Trophoblast cell (in vitro differentiated cells and primary cell): Measurements from ENCODE around the gene CSF1.

Experiments used
- DNase-seq, 2 donors: peaks; one replicate each; pipeline ENCODE4 v3.0.0-alpha.2; 2016
- H2AFZ ChIP-seq: 2 replicates; pipeline ENCODE4 v1.6.1; 2013; ENCODE audit warnings: low read length, moderate library complexity, mild to moderate bottlenecking; ENCODE audit not compliant: insufficient read depth, poor library complexity
- H2AK5ac ChIP-seq: 2 replicates; pipeline ENCODE4 v1.6.1; 2013; ENCODE audit warnings: mild to moderate bottlenecking, low read length
- H2BK120ac ChIP-seq: 2 replicates; pipeline ENCODE4 v1.6.1; 2013; ENCODE audit warnings: low read length, mild to moderate bottlenecking, moderate library complexity; ENCODE audit not compliant: insufficient read depth, poor library complexity
- H2BK12ac ChIP-seq: 2 replicates; pipeline ENCODE4 v1.6.1; 2013; ENCODE audit warnings: mild to moderate bottlenecking, low read length, moderate library complexity
- H2BK5ac ChIP-seq: 2 replicates; pipeline ENCODE4 v1.6.1; 2013; ENCODE audit warnings: low read length, low read depth, moderate library complexity, mild to moderate bottlenecking; ENCODE audit not compliant: poor library complexity
- H3K14ac ChIP-seq: 2 replicates; pipeline ENCODE4 v1.6.1; 2013; ENCODE audit warnings: mild to moderate bottlenecking, low read length
- H3K18ac ChIP-seq: 2 replicates; pipeline ENCODE4 v1.6.1; 2013; ENCODE audit warnings: mild to moderate bottlenecking, low read length
- H3K23ac ChIP-seq: 2 replicates; pipeline ENCODE4 v1.6.1; 2013; ENCODE audit warnings: low read length
- H3K27ac ChIP-seq: 2 replicates; pipeline ENCODE4 v1.5.1; 2013; ENCODE audit warnings: low read depth, mild to moderate bottlenecking, inconsistent platforms, low read length, moderate library complexity
- H3K27me3 ChIP-seq: 2 replicates; pipeline ENCODE4 v1.6.1; 2013; ENCODE audit warnings: inconsistent platforms, mild to moderate bottlenecking, low read length, moderate library complexity; ENCODE audit not compliant: insufficient read depth
- H3K36me3 ChIP-seq, 2 experiments: 1 replicate in 1 of 2; 2 replicates in 1 of 2; pipeline ENCODE4 v1.6.1; 2013; ENCODE audit warnings: low read length in 2 of 2, mild to moderate bottlenecking in 2 of 2, moderate library complexity in 1 of 2; ENCODE audit not compliant: insufficient read depth in 2 of 2, control insufficient read depth in 1 of 2
- H3K4ac ChIP-seq: 2 replicates; pipeline ENCODE4 v1.6.1; 2013; ENCODE audit warnings: low read depth, mild to moderate bottlenecking, low read length, moderate library complexity
- H3K4me1 ChIP-seq, 2 experiments: 1 replicate in 1 of 2; 2 replicates in 1 of 2; pipeline ENCODE4 v1.6.1; 2013; ENCODE audit warnings: low read length in 2 of 2, mild to moderate bottlenecking in 2 of 2, moderate library complexity in 1 of 2; ENCODE audit not compliant: insufficient read depth in 2 of 2, control insufficient read depth in 1 of 2
- H3K4me2 ChIP-seq: 2 replicates; pipeline ENCODE4 v1.6.1; 2013; ENCODE audit warnings: inconsistent platforms, mild to moderate bottlenecking, low read length, moderate library complexity
- H3K4me3 ChIP-seq: 2 replicates; pipeline ENCODE4 v1.5.1; 2013; ENCODE audit warnings: mild to moderate bottlenecking, low read depth, low read length, inconsistent platforms
- H3K79me1 ChIP-seq: one replicate; pipeline ENCODE4 v1.6.1; 2013; ENCODE audit warnings: low read length
- H3K79me2 ChIP-seq: 2 replicates; pipeline ENCODE4 v1.6.1; 2013; ENCODE audit warnings: low read length, mild to moderate bottlenecking; ENCODE audit not compliant: control insufficient read depth, insufficient read depth, poor library complexity
- H3K9ac ChIP-seq: 2 replicates; pipeline ENCODE4 v1.6.1; 2013; ENCODE audit warnings: mild to moderate bottlenecking, low read length
- H3K9me3 ChIP-seq: 2 replicates; pipeline ENCODE4 v1.6.1; 2013; ENCODE audit warnings: low read depth, mild to moderate bottlenecking, control low read depth, inconsistent platforms, low read length; ENCODE audit not compliant: insufficient read depth
- H4K12ac ChIP-seq: 2 replicates; pipeline ENCODE4 v1.6.1; 2013; ENCODE audit warnings: low read depth, mild to moderate bottlenecking, low read length, moderate library complexity
- H4K8ac ChIP-seq: 2 replicates; pipeline ENCODE4 v1.6.1; 2013; ENCODE audit warnings: low read depth, mild to moderate bottlenecking, low read length, moderate library complexity
- H4K91ac ChIP-seq: one replicate; pipeline ENCODE4 v1.6.1; 2013; ENCODE audit warnings: low read depth, mild to moderate bottlenecking, low read length, moderate library complexity
- WGBS: extraction: QIAGEN DNeasy Blood & Tissue Kit; methylation state at CpG from one replicate; pipeline ENCODE4 v1.1.7; 2013; ENCODE audit warnings: missing lambda C conversion rate; ENCODE audit not compliant: insufficient read length, insufficient coverage; ENCODE audit errors: extremely low coverage; 5-methylcytosine and 5-hydroxymethylcytosine counted together

The CSF1 gene

DNA sequence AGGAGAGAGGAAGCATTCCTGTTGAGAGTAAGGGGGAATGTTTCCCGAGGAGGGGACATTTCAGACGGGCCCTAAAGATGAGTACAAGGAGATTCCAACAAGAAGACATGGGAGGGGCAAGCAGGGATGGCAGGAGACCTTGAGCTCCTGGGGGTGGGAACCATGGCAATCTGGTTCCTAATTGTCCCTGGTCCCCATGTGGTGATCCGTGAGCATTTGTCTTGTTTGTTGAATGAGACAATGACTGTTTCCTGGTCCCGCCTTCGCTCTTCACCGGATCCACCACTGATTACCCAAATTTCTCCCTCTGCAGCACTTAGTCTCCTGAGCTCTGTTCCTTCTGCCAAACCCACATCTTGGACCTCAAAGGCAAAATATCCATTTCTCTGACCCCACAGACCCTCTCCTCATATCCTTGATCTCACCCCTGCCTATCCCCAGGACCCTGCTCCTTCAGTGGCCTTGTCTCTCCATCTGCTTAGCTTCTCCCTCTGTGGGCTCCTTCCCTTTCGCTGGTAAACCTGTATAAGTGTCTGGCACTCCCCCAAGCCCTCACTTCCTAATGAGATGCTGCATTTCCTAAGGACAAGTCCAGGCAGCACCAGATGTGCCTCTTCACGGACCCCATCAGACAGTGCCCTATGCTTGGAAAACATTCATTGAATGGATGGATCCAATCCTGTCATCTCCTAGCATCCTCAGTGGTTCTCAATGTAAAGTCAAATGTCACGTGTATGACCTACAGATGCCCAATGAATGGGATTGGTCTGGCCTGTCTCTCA, 8.3 kb upstream of the CSF1 start:
- Histone ChIP-seq H2BK5ac (no peak overlapping the region), H2AK5ac (no peak overlapping the region), H3K79me1 (no peaks in the 10 kb centered on the region), H3K36me3 (no peaks in the 10 kb centered on the region), H2AFZ (no peak overlapping the region), H3K18ac (no peak overlapping the region), H4K12ac (no peak overlapping the region), H3K27ac (no peak overlapping the region), H4K91ac (no peak overlapping the region), H3K9me3 (peaks cover 2% of the 10 kb centered on the region), H2BK12ac (no peak overlapping the region), H3K27me3 (no peaks in the 10 kb centered on the region), H3K4me1 (no peaks in the 10 kb centered on the region), H3K23ac (no peak overlapping the region), H3K14ac (no peak overlapping the region), H3K4ac (no peak overlapping the region), H3K9ac (no peak overlapping the region), H3K4me2 (no peak overlapping the region), H3K4me3 (no peak overlapping the region), H4K8ac (no peak overlapping the region), H3K79me2 (no peaks in the 10 kb centered on the region), H2BK120ac (no peak overlapping the region)
- DNase-seq = no peak
- WGBS = no CpG with 5 or more reads among the region's 9 CpGs

GRCh38 chr1:109903376-109903930, 7.2 kb upstream of the CSF1 start:
- H3K4ac ChIP-seq = no peak overlapping the region
- H3K27me3 ChIP-seq = no peaks in the 10 kb centered on the region
- H3K79me2 ChIP-seq = no peaks in the 10 kb centered on the region
- no peaks in the 10 kb centered on the region for H3K36me3 ChIP-seq
- no peak overlapping the region for H2BK5ac ChIP-seq
- no peak overlapping the region for H2AFZ ChIP-seq
- H2AK5ac ChIP-seq = no peak overlapping the region
- no CpG with 5 or more reads among the region's 2 CpGs for WGBS
- H3K9me3 ChIP-seq = peaks cover 2% of the 10 kb centered on the region
- H4K91ac ChIP-seq = no peak overlapping the region
- no peak overlapping the region for H3K18ac ChIP-seq
- DNase-seq = no peak
- H3K23ac ChIP-seq = no peak overlapping the region
- no peak overlapping the region for H4K12ac ChIP-seq
- no peak overlapping the region for H3K27ac ChIP-seq
- no peak overlapping the region for H3K4me2 ChIP-seq
- H3K14ac ChIP-seq = no peak overlapping the region
- no peak overlapping the region for H4K8ac ChIP-seq
- no peak overlapping the region for H2BK12ac ChIP-seq
- H3K4me1 ChIP-seq = no peaks in the 10 kb centered on the region
- no peak overlapping the region for H2BK120ac ChIP-seq
- no peak overlapping the region for H3K9ac ChIP-seq
- H3K79me1 ChIP-seq = no peaks in the 10 kb centered on the region
- H3K4me3 ChIP-seq = no peak overlapping the region

DNA sequence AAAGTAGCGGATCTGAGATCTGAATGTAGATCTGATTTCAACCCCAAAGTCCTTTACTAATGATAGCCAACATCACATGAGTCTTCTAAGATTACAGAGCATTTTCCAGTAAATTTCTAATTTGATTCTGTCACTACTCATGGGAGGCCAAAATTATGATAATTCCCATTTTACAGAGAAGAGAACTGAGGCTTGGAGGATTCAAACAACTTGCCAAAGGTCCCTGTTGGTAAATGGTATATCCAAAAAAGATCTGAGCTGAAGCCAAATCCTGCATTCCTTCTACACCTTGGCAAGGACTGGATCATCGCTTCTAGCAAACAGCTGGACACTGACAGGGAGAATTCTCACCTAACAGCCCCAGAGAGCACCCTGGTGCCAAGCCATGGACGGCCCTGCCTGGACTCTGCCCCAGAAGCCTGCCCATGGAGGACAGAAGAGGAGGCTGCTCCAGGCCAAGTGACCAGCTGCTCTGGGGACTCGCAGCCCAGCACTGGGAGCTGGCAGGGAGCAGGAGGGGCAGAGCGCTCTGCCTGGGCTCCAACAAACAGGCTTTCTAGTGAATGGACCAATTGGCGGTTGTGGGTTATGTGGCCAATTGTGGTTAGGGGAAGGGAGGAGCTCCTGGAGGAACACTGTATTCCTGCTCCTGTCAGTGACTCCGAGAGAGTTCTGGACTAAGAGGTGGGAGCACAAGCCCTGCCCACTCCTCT, 6.4 kb upstream of the CSF1 start:
- WGBS = no CpG with 5 or more reads among the region's 7 CpGs
- Histone ChIP-seq H3K4me3 (no peak overlapping the region), H3K27ac (no peak overlapping the region), H2AK5ac (no peak overlapping the region), H2AFZ (no peak overlapping the region), H3K79me1 (no peaks in the 10 kb centered on the region), H2BK5ac (no peak overlapping the region), H3K9ac (no peak overlapping the region), H3K14ac (no peak overlapping the region), H3K4me2 (no peak overlapping the region), H3K9me3 (peaks cover 2% of the 10 kb centered on the region), H3K27me3 (no peaks in the 10 kb centered on the region), H3K36me3 (no peaks in the 10 kb centered on the region), H3K4ac (no peak overlapping the region), H3K18ac (no peak overlapping the region), H2BK12ac (no peak overlapping the region), H4K8ac (no peak overlapping the region), H3K4me1 (no peaks in the 10 kb centered on the region), H2BK120ac (no peak overlapping the region), H4K12ac (no peak overlapping the region), H3K79me2 (no peaks in the 10 kb centered on the region), H3K23ac (no peak overlapping the region), H4K91ac (no peak overlapping the region)
- DNase-seq = no peak

DNA sequence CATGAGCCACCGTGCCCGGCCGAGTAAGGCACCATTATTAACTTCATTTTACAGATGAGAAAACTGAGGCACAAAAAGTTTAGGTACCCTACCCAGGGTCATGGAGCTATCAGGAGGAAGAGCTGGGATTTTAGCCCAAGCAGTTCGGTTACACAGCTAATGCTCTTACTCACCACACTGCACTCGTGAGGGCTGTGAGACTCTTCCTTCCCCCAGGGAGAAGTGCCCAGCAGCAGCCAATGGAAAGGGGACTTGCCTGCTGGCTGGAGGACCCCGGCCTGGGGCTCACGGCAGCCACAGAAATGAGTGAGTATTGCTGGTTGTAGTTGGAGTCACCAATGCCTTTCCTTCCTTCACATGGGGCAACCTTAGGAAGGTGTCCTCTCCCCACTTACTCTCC, 5.2 kb upstream of the CSF1 start:
- H3K27me3 ChIP-seq = no peaks in the 10 kb centered on the region
- peaks cover 2% of the 10 kb centered on the region for H3K79me2 ChIP-seq
- peaks cover 4% of the 10 kb centered on the region for H3K79me1 ChIP-seq
- H2AK5ac ChIP-seq = no peak overlapping the region
- H3K4me2 ChIP-seq = no peak overlapping the region
- no peak overlapping the region for H3K27ac ChIP-seq
- H2BK12ac ChIP-seq = no peak overlapping the region
- H3K4me1 ChIP-seq = peaks cover 5 to 6% of the 10 kb centered on the region in 2 experiments
- no peak overlapping the region for H3K23ac ChIP-seq
- no peak overlapping the region for H2BK120ac ChIP-seq
- no peak overlapping the region for H3K18ac ChIP-seq
- H3K36me3 ChIP-seq = no peaks in the 10 kb centered on the region
- no peak overlapping the region for H3K4ac ChIP-seq
- H4K8ac ChIP-seq = no peak overlapping the region
- no peak overlapping the region for H4K12ac ChIP-seq
- no peak for DNase-seq
- H3K14ac ChIP-seq = no peak overlapping the region
- H4K91ac ChIP-seq = no peak overlapping the region
- peaks cover 2% of the 10 kb centered on the region for H3K9me3 ChIP-seq
- no CpG with 5 or more reads among the region's 7 CpGs for WGBS
- H2BK5ac ChIP-seq = no peak overlapping the region
- H3K4me3 ChIP-seq = no peak overlapping the region
- H2AFZ ChIP-seq = no peak overlapping the region
- no peak overlapping the region for H3K9ac ChIP-seq
